Adrenal gland (tissue), 5 donors: ENCODE results near the gene IL1RAPL1.

ENCODE experiments used
- CTCF ChIP-seq, 6 experiments: fragments of 450-650 bp in 4 of 6; fragments of 200-600 bp in 2 of 6; sonication (generic) in 1 of 6; IDR thresholded peaks; 1 replicate in 5 of 6; 2 replicates in 1 of 6; pipeline versions ENCODE4 v1.5.1 to v1.8.0; 2016 to 2021; ENCODE audit warnings: antibody characterized with exemption in 6 of 6, mild to moderate bottlenecking in 2 of 6, moderate library complexity in 1 of 6
- POLR2A ChIP-seq, 2 donors: fragments of 450-650 bp; IDR thresholded peaks; one replicate each; pipeline ENCODE4 v1.6.1; 2017; ENCODE audit warnings: antibody characterized with exemption in 2 of 2, mild to moderate bottlenecking in 2 of 2, moderate library complexity in 1 of 2
- donor health status: DM: no; HTN: no; CAD: no.

GRCh38 chrX:29560065-29560464 is 972.8 kb downstream of the IL1RAPL1 start:
- TF ChIP-seq CTCF (IDR thresholded peaks at IDR 0.05): no peak
- no peak for TF ChIP-seq POLR2A (IDR thresholded peaks at IDR 0.05)
